LHCN-M2 (cell line): ENCODE measurements around the gene BRMS1. TPM values are rescaled to one million over a fixed set of nuclear protein-coding genes. Genes with fewer than 3 reads are reported as not detected.
A peak's percentile ranks its signal among the peaks of the same experiment; 100 is the strongest.

Experiments used
- DNase-seq: peaks from one replicate; pipeline ENCODE4 v3.0.0-alpha.2; 2012; ENCODE audit warnings: low read depth
- total RNA-seq: library from RNA; depleted of rRNA; stranded (reverse); fragments of >200 nt; gene quantifications from 2 replicates; pipeline ENCODE4 v1.2.3, GENCODE V29; 2014

Gene BRMS1
- total RNA-seq, 1 experiment from 2014 or later: 102 TPM

DNA sequence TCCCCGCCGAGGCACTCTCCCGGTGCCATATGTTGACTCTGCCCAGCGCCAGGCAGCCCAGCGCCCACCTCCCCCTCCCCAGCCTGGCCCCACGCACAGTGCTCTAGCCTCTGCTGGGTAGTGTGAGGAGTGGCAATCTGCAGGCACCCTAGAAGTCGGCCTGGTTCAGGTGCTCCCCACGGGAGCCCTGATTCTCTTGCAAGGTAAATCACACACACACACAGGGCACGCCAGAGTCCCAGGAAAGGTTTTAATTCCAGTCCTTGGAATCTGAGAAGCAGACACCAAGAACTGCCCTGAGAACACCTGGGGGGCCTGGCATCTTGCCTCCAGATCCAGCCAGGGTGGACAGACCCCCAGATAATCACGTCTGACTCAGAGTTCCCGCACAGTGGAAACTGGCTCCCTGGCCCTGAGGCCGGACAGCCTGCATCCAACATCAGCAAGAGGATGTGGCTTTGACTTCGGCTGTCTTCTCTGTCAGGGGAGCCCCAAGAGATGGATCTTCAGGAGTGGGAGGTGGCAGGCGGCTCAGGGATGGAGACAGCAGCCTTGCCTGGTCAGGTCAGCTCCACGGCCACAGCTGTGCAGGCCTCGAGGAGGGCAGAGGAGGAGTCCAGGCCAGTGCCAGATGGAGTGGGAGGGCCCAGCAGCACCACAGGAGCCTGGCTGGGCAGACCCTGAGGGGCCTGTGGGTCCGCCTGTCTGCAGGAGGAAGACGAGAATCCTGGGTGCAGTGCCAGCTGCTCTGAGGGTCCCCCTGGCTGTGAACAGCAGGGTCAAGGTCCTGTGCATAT is 7.6 kb downstream of the BRMS1 start:
- DNase-seq: peak; percentile 75

- peak; percentile 100 for DNase-seq
Observed at GRCh38 chr11:66336234-66337102, 8.4 kb downstream of the BRMS1 start, which contains the start of gene RIN1. RIN1 (minus strand) TSS chr11:66336434; CDS start chr11:66336402, 32 bp downstream.

DNA sequence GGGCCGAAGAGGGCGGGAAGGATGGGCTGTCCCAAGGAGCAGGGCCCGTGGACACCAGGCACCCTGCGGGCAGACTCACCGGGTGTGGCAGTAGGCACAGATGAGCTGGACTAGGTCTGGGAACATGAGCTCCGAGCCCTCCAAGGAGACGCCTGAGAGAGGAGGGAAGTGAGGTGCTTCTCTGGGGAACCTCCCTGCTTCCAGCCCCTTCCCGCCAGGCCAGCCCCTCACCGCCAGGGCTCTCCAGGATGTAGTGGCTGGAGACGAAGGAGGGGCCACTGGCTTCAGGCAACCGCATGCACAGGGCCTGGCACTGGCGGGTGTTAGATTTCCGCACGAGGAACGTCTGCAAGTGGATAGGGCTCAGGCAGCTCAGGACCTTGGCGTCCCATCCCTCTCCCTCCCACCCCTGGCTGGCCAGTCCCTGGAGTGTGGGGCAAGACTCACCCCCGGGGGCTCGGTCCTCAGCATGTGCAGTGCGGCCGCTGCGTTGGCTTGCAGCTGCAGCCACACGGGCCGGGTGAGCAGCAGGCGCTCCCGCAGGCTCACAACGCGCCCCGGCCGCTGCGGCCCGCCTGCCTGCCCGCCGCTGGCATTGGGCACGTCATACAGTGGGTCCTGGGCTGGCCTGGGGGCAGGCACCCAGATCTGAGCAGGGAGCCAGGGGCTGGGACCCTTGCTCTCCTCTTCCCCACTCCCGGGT is 9.2 kb downstream of the BRMS1 start:
- DNase-seq: peak; percentile 78

- no peak for DNase-seq
Observed at GRCh38 chr11:66334605-66335442, 10.1 kb downstream of the BRMS1 start.

DNA sequence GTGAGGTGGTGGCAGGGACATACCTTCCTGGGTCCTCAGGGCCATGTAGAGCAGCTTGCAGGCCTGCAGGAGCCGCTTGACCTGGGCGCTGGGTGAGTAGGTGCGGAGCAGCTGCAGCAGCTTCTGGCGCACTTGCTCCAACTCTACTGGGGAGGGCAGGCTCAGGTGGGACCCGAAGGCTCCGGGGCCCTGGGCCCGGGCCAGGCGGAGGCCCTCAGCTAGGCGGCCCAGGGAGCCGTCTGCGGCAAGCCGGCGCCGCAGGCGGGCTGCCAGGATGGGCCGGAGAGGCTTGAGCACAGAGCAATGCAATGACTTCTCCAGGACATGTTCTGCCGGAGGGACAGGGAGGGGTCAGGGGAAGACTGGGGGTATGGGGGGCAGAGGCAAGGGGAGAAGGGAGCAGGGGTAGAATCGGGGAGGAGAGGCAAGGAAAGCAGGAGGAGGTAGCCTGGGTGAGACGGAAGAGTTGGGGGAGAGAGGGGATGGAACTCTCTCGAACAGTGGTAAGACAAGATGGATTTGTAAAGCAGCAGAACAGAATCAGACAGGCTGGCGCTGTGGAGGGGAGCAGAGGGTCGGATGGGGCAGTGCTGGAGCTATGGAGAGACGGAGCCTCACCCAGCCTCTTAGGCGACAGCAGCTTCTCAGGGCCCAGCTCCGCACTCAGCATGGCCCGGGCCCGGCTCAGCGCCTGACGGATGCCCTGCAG is 10.9 kb downstream of the BRMS1 start:
- DNase-seq: no peak

- no peak for DNase-seq
Observed at GRCh38 chr11:66333220-66333877, 11.6 kb downstream of the BRMS1 start.

DNA sequence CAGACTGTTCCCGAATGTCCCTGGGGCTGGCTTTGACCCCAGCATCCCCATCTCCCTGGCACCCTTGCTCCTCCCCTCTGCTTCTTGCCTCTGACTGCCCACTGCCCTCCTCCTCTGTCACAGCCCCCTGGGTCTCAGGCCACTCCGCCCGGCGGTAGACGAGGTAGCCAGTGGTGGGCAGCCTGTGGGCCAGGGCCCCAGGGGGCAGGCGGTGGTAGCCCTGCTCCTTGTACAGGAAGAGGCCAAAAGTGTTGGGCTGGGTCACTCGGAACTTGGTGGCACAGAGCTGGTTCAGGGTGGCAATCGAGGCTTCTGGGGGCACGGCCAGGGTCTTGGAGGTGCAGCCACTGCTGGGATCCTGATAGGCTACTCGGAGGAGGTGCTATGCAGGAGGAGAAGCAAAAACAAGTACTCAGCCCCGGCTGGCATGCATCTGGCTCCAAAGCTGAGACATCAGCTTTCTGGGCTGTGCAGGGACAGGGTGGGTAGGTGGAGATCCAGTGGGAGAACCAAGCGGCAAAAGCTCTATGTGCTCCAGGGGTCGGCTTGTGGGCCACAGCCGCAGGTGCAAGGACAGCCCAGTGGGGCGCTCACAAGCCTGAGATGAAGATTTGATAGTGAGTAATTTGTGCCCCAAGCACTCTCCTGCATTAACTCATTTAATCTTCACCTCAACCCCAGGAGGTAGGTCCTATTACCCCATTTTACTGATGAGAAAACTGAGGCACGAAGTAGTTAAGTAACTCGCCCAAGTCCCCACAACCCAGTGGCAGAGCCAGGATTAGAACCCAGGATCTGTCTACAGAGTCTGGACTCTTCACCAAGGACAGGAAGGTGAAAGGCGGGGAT is 12.3 kb downstream of the BRMS1 start:
- no peak for DNase-seq

GRCh38 chr11:66331542-66332370 is 13.1 kb downstream of the BRMS1 start:
- no peak for DNase-seq

GRCh38 chr11:66330931-66331330 is 14.0 kb downstream of the BRMS1 start:
- DNase-seq: no peak

DNA sequence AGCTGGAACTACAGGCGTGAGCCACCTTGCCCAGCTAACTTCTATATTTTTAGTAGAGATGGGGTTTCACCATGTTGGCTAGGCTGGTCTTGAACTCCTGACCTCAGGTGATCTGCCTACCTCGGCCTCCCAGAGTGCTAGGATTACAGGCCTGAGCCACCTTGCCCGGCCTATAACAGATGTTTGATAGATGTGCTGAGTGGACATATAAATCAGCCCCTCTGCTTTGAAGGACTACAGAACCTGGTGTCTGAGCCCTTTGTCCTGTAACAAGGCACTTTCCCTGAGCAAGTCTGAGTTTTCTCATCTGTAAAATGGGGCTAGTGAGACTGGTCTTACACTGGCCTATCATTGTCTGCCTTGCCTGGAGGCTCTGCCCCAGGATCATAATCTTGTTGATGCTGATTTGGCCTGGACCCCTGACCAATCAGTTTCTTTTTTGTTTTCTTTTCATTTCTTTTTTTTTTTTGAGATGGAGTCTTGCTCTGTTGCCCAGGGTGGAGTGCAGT is 15.7 kb downstream of the BRMS1 start:
- no peak for DNase-seq

DNA sequence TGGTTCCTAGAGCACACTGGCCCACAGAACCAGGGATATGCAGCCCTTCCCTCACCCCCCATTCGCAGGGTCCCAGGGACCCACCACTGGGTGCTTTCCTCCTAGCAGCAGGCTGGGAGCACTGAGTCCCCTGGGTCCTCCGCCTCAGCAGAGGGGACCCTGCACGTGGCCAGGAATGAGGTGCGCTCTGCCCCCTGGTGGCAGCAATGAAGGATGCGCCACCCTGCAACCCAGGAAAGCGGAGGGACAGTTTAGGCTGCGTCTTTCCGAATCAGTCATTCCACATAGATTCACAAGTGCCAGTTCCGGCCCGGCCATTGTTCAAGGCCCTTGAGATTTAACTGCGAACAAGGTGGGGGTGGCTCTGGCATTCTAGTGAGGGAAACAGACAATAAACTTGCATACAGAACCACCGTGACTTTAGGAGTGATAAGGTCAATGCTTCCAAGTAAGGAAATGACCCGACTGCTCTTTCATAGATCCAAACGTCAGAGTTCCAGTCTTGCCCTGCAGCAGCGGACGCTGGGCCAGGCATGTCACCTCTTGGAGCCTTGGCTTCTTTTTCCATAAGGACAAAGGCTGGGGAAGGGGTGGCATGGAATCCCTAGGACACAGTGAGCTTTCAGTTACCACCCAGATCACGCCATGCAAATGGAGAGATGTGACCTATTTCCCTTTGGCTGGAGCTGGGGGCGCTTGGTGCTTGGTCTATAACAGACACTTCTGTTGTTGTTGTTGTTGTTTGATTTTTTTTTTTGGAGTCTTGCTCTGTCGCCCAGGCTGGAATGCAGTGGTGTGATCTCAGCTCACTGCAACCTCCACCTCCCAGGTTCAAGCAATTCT is 16.4 kb downstream of the BRMS1 start:
- DNase-seq: peak; percentile 76

GRCh38 chr11:66328031-66328301 is 16.9 kb downstream of the BRMS1 start:
- DNase-seq: no peak

DNA sequence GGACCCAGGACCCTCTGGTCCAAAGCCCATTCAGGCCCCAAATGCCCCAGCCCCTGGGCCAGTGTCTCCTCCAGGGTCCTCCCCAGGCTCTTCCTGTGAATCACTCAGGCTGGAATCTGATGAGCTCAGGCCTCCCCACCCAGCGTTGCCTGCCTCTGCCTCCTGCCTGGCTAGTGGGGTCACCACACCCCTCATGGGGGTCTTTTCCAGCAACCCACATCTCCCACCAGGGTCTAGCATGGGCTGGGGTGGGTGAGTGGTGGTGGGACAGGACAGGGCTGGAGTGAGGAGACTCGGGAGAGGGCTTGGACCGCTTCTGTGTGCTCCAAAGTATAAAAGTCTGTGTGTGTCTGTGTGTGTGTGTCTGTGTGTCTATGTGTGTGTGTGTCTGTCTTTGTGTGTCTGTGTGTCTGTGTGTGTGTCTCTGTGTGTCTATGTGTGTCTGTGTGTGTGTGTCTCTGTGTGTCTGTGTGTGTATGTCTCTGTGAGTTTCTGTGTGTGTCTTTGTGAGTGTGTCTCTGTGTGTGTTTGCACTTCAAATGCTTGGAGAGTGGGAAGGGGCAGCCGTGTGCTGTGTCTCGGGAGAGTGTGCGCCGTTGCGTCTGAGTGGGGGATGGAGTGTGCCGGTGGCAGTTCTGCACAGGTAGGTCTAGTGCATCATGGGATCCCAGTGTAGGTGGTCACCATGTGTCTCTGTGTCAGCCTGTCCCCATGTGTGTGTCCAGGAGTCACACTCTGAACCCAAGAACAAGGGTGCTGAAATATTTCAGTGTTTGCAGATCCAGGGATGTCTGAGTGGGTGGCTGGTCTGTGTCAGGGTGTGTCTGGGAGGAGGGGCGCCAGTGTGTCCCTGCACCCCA is 17.5 kb downstream of the BRMS1 start:
- DNase-seq: peak; percentile 55

DNA sequence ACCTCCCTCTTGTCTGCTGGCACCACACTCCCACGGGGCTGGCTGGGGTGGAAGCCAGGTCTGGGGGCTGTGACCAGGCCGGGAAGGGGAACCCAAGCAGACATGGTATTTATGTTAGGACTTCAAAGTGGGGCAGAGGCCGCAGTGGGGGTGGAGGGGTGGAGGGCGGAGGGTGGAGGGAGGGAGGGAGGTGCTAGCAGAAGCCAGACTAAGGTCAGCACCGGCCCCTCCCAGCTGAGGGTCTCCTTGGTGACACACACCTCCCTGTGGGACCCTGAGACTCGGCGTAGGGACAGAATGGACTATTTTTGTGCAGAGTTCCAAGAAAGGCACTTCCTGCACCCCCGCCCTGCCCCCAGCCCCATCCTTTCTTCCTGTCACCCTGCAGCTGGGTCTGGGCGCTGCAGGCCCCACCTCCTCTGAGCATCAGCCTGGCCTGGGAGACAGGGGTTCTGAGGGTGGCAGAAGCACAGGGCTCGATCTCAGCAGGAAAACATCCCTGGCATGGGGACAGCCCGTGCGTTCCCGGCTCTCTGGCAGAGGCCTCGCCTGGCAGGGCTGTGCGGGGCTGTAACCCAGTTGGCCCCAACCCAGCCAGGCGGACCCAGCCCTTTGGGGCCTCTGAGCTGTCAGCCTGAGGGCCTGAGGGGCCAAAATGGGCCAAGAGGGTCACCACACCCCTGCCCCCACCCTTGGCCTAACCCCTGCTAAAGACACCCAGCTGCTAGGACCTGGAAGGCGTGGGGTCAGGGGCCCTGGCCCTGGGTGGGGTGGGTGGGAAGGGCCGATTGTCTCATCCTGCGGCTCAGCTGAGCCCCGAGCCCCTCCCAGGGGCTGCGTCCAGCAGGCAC is 18.4 kb downstream of the BRMS1 start:
- DNase-seq: no peak

DNA sequence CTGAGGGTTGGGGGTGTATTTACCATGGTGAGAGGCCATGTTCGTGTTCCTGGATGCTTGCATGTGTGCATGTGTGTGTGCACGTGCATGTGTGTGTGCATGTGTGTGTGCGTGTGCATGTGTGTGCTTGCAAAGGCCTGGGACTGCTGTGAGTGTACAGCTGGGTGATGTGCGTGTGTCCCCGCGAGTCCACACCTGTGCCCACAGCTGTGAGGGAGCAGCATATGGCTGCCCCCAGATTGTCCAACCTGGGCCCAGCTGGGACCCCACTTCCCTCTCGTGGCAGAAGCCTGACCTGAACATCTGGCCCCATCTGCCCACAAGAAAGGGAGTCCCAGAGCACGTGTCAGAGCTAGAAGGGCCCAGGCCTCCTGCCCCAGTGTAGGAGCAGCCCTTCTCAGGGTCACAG is 19.6 kb downstream of the BRMS1 start:
- no peak for DNase-seq
